IPS-18a (cell line): ENCODE data around the gene BTG3.

Experiments used
- H3K27ac ChIP-seq: one replicate; pipeline ENCODE4 v1.5.1; 2013; ENCODE audit warnings: low read length
- H3K27me3 ChIP-seq: one replicate; pipeline ENCODE4 v1.6.1; 2013; ENCODE audit warnings: mild to moderate bottlenecking, low read length; ENCODE audit not compliant: control insufficient read depth, insufficient read depth
- H3K36me3 ChIP-seq: one replicate; pipeline ENCODE4 v1.6.1; 2013; ENCODE audit warnings: low read depth, low read length; ENCODE audit not compliant: control insufficient read depth
- H3K4me1 ChIP-seq: one replicate; pipeline ENCODE4 v1.6.1; 2013; ENCODE audit warnings: low read depth, low read length; ENCODE audit not compliant: control insufficient read depth
- H3K4me3 ChIP-seq: one replicate; pipeline ENCODE4 v1.5.1; 2013; ENCODE audit warnings: low read length
- H3K9ac ChIP-seq: one replicate; pipeline ENCODE4 v1.6.1; 2013; ENCODE audit warnings: mild to moderate bottlenecking, low read length, moderate library complexity
- H3K9me3 ChIP-seq: one replicate; pipeline ENCODE4 v1.6.1; 2013; ENCODE audit warnings: low read depth, low read length; ENCODE audit not compliant: control insufficient read depth

The BTG3 gene

GRCh38 chr21:17554120-17554519 is 58.6 kb downstream of the BTG3 start:
- Histone ChIP-seq H3K36me3 (peaks cover 82% of the 10 kb centered on the region), H3K27ac (no peak overlapping the region), H3K27me3 (no peaks in the 10 kb centered on the region), H3K9me3 (no peaks in the 10 kb centered on the region), H3K4me3 (no peak overlapping the region), H3K9ac (no peak overlapping the region), H3K4me1 (no peaks in the 10 kb centered on the region)

DNA sequence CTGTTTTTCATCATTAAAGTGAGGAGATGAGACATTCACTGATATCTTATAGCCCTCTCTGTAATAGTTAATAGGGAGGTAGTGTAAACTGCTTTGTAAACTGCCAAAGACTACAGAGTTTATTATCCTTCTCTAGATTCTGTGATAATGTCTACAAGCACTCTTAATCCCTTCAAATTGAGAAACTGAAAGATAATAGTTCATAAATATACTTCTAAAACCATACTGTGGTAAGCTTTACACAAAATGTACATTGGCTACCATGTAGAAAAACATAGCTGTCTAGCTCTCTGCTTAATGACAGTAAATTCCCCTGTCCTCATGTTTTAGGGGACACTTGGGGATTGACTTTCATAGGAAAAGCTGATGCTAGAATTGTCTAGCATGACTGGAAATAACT is 60.3 kb downstream of the BTG3 start:
- peaks cover 78% of the 10 kb centered on the region for H3K36me3 ChIP-seq
- H3K27me3 ChIP-seq = no peaks in the 10 kb centered on the region

GRCh38 chr21:17550671-17551308 is 61.9 kb downstream of the BTG3 start:
- Histone ChIP-seq H3K4me3 (no peak overlapping the region), H3K9ac (no peak overlapping the region), H3K9me3 (no peaks in the 10 kb centered on the region), H3K27ac (no peak overlapping the region), H3K27me3 (no peaks in the 10 kb centered on the region), H3K36me3 (peaks cover 73% of the 10 kb centered on the region), H3K4me1 (no peaks in the 10 kb centered on the region)

More for the DNA sequence above, 60.3 kb downstream of the BTG3 start:
- no peak overlapping the region for H3K4me3 ChIP-seq
- H3K9me3 ChIP-seq = no peaks in the 10 kb centered on the region
- no peak overlapping the region for H3K27ac ChIP-seq
- H3K9ac ChIP-seq = no peak overlapping the region
- H3K4me1 ChIP-seq = no peaks in the 10 kb centered on the region

DNA sequence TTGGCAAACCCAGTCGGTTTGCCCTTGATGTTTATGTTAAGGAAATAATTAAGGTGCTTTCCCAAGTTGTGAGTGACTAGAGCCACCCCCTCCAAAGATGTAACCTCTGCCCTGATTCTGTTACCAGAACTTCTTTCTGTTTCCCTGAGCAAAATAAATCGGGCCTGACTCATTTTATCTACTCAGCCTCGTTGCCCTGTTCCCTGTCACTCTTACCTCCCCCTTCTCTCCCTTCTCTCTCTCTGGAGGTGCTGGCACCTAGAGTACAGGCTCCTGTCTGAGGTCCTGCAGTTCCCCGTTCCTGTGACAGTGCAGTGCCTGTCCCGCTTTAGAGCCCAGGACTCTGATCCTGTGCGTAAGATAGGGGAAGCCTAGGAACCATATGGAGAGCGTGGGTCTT is 64.4 kb downstream of the BTG3 start:
- Histone ChIP-seq H3K27ac (no peak overlapping the region), H3K4me3 (no peak overlapping the region), H3K27me3 (no peaks in the 10 kb centered on the region), H3K36me3 (peaks cover 53% of the 10 kb centered on the region), H3K9ac (no peak overlapping the region), H3K9me3 (no peaks in the 10 kb centered on the region), H3K4me1 (peaks cover 5% of the 10 kb centered on the region)

- Histone ChIP-seq H3K4me1 (peaks cover 11% of the 10 kb centered on the region), H3K4me3 (no peak overlapping the region), H3K36me3 (peaks cover 28% of the 10 kb centered on the region), H3K27me3 (no peaks in the 10 kb centered on the region), H3K27ac (no peak overlapping the region), H3K9me3 (no peaks in the 10 kb centered on the region), H3K9ac (no peak overlapping the region)
Observed at GRCh38 chr21:17545007-17545406, 67.7 kb downstream of the BTG3 start.
